Testis (tissue), 2 donors: ENCODE data around the gene GDPD5.

Experiments
- POLR2A ChIP-seq: fragments of 450-650 bp; IDR thresholded peaks from one replicate; pipeline ENCODE4 v1.6.1; 2017; ENCODE audit warnings: antibody characterized with exemption, mild to moderate bottlenecking, moderate library complexity
- TF ChIP-seq, protein P1 (sequence below), 3 experiments: fragments of 450-650 bp in 2 of 3; fragments of 200-600 bp in 1 of 3; sonication (generic) in 1 of 3; IDR thresholded peaks; one replicate each; pipeline ENCODE4 v1.5.1; 2016 to 2019; ENCODE audit warnings: antibody characterized with exemption in 3 of 3, mild to moderate bottlenecking in 2 of 3, moderate library complexity in 1 of 3

DNA sequence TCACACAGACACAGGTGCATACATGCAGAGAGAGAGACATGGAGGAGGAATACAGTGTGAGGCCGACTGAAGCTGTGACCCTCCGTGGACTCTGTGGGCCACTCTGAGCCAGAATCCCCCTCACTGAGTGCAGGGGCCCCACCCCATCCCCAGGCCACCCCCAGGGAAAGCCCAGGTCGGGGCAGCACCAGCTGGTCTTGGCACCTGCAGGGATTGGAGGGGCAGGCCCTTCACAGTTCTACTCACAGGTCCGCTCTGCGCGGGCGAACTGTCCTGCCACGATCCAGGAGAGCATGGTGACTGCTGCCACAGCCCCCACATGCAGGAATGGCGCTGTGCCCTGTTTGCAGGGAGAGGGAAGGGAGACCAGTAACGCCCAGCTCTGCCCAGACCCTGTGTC lies 76.5 kb downstream of the GDPD5 start:
- TF ChIP-seq, protein P1, sequence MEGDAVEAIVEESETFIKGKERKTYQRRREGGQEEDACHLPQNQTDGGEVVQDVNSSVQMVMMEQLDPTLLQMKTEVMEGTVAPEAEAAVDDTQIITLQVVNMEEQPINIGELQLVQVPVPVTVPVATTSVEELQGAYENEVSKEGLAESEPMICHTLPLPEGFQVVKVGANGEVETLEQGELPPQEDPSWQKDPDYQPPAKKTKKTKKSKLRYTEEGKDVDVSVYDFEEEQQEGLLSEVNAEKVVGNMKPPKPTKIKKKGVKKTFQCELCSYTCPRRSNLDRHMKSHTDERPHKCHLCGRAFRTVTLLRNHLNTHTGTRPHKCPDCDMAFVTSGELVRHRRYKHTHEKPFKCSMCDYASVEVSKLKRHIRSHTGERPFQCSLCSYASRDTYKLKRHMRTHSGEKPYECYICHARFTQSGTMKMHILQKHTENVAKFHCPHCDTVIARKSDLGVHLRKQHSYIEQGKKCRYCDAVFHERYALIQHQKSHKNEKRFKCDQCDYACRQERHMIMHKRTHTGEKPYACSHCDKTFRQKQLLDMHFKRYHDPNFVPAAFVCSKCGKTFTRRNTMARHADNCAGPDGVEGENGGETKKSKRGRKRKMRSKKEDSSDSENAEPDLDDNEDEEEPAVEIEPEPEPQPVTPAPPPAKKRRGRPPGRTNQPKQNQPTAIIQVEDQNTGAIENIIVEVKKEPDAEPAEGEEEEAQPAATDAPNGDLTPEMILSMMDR (IDR thresholded peaks at IDR 0.05): no peak
- no peak for TF ChIP-seq POLR2A
